ENCODE results near the gene KIR2DL3. TPM values are rescaled to one million over a fixed set of nuclear protein-coding genes. Genes with fewer than 3 reads are reported as not detected.

The KIR2DL3 gene
- not detected in 2 replicates for total RNA-seq

DNA sequence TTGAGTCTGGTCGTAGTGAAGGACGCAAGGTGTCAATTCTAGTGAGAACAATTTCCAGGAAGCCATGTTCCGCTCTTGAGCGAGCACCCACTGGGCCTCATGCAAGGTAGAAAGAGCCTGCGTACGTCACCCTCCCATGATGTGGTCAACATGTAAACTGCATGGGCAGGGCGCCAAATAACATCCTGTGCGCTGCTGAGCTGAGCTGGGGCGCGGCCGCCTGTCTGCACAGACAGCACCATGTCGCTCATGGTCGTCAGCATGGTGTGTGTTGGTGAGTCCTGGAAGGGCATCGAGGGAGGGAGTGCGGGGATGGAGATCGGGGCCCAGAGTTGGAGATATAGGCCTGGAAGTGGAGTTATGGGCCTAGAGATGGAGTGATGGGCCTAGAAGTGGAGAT is at the start of gene KIR2DL3:
TSS of gene KIR2DL3 (plus strand) at position 208 of the 400 bp plus-strand sequence. CDS start at position 241, 33 bp downstream.

DNA sequence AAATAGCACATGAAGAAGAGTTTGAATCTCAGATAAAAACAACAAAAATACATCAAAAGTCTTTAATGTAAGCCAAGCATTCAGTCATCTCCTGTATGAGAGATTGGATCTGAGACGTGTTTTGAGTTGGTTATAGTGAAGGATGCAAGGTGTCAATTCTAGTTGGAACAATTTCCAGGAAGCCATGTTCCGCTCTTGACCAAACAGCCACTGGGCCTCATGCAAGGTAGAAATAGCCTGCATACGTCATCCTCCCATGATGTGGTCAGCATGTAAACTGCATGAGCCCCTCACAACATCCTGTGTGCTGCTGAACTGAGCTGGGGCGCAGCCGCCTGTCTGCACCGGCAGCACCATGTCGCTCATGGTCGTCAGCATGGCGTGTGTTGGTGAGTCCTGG is 14.2 kb upstream of the KIR2DL3 start, which contains the start of gene KIR3DL3:
TSS of gene KIR3DL3 (plus strand) at position 301 of the 400 bp plus-strand sequence. CDS start at position 356, 55 bp downstream.

DNA sequence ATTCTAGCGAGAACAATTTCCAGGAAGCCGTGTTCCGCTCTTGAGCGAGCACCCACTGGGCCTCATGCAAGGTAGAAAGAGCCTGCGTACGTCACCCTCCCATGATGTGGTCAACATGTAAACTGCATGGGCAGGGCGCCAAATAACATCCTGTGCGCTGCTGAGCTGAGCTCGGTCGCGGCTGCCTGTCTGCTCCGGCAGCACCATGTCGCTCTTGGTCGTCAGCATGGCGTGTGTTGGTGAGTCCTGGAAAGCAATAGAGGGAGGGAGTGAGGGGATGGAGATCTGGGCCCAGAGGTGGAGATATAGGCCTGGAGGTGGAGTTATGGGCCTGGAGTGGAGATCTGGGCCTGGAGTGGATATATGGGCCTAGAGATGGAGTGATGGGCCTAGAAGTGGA is 31.3 kb downstream of the KIR2DL3 start, which contains the start of gene KIR2DL1:
TSS of gene KIR2DL1 (plus strand) at position 148 of the 400 bp plus-strand sequence. CDS start at position 206, 58 bp downstream.

Other genes starting within 250 kb of the KIR2DL3 start
- not detected in 2 replicates for gene LAIR2, start 235.7 kb upstream of the KIR2DL3 start, total RNA-seq
- gene LILRA2, start 164.7 kb upstream of the KIR2DL3 start, total RNA-seq: not detected in 2 replicates
- gene LILRA1, start 144.9 kb upstream of the KIR2DL3 start, total RNA-seq: not detected in 2 replicates
- not detected in 2 replicates for gene LILRB1, start 108.0 kb upstream of the KIR2DL3 start, total RNA-seq
- not detected in 2 replicates for gene LILRB4, start 75.5 kb upstream of the KIR2DL3 start, total RNA-seq
- not detected in 2 replicates for gene KIR3DL3, start 14.1 kb upstream of the KIR2DL3 start, total RNA-seq
- gene KIR2DL1, start 31.3 kb downstream of the KIR2DL3 start, total RNA-seq: not detected in 2 replicates
- gene KIR2DL4, start 65.1 kb downstream of the KIR2DL3 start, total RNA-seq: not detected in 2 replicates
- not detected in 2 replicates for gene KIR3DL1, start 78.0 kb downstream of the KIR2DL3 start, total RNA-seq
- gene KIR2DS4, start 94.2 kb downstream of the KIR2DL3 start, total RNA-seq: not detected in 2 replicates
- not detected in 2 replicates for gene KIR3DL2, start 111.9 kb downstream of the KIR2DL3 start, total RNA-seq
- gene FCAR, start 135.7 kb downstream of the KIR2DL3 start, total RNA-seq: not detected in 2 replicates
- gene NCR1, start 167.6 kb downstream of the KIR2DL3 start, total RNA-seq: not detected in 2 replicates
- not detected in 2 replicates for gene NLRP7, start 209.0 kb downstream of the KIR2DL3 start, total RNA-seq
- 28.3 and 29.8 TPM in 2 replicates for gene NLRP2, start 227.9 kb downstream of the KIR2DL3 start, total RNA-seq